ENCODE measurements around the gene TMEM258. TPM values are rescaled to one million over a fixed set of nuclear protein-coding genes. Genes with fewer than 3 reads are reported as not detected.

The TMEM258 gene
- total RNA-seq, 1 donor from 2014 or later, result 71.4 TPM

DNA sequence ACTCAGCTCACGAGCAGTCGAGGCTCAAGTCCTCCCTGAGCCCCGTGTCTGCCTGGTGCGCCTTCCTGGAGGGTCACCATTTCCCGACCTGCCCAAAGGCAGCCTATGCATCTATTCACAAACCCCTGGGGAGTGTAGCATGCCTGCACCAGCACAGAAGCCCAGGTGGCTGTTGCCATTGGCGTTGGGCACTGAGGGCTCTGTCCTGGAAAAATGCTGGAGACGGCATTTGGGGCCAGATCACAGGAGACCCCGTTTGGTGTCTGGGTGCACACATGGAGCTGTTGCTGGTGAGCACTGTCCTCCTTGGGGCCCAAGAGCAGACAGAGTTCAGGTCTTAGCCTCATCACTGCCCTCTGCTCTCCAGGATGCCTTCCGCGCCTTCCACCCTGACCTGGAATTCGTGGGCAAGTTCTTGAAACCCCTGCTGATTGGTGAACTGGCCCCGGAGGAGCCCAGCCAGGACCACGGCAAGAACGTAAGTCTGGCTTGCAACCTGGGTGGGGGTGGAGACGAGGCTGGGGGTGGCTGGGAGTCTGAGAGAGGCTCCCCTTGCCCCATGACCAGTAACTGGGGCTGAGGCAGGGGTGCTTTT, 45.1 kb upstream of the TMEM258 start:
- Mint-ChIP-seq H3K27ac (no peak overlapping the region), H3K36me3 (peaks cover 51% of the 10 kb centered on the region), H3K4me1 (peaks cover 29% of the 10 kb centered on the region), H3K9me3 (no peaks in the 10 kb centered on the region), H3K4me3 (no peak overlapping the region), H3K27me3 (ENCODE audit: insufficient read depth, low read depth) (peaks cover 2% of the 10 kb centered on the region)
- DNase-seq (ENCODE audit: low spot score), result no peak
- H2AFZ ChIP-seq (replicated peaks), result no peak overlapping the region
- H3K9ac ChIP-seq, result no peak overlapping the region
- peaks cover 11% of the 10 kb centered on the region for H3K4me1 ChIP-seq
- peaks cover 17% of the 10 kb centered on the region for H3K36me3 ChIP-seq
- H3K79me2 ChIP-seq (ENCODE audit: low read depth), result peaks cover 83% of the 10 kb centered on the region
- H3K27ac ChIP-seq, result no peak overlapping the region
- no peak for TF ChIP-seq EZH2 (IDR thresholded peaks at IDR 0.05)
- TF ChIP-seq EZH2phosphoT487 (IDR thresholded peaks at IDR 0.05), result no peak
- TF ChIP-seq, protein P1, sequence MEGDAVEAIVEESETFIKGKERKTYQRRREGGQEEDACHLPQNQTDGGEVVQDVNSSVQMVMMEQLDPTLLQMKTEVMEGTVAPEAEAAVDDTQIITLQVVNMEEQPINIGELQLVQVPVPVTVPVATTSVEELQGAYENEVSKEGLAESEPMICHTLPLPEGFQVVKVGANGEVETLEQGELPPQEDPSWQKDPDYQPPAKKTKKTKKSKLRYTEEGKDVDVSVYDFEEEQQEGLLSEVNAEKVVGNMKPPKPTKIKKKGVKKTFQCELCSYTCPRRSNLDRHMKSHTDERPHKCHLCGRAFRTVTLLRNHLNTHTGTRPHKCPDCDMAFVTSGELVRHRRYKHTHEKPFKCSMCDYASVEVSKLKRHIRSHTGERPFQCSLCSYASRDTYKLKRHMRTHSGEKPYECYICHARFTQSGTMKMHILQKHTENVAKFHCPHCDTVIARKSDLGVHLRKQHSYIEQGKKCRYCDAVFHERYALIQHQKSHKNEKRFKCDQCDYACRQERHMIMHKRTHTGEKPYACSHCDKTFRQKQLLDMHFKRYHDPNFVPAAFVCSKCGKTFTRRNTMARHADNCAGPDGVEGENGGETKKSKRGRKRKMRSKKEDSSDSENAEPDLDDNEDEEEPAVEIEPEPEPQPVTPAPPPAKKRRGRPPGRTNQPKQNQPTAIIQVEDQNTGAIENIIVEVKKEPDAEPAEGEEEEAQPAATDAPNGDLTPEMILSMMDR (IDR thresholded peaks at IDR 0.05), result no peak
- no peak overlapping the region for H3K4me3 ChIP-seq
- no peaks in the 10 kb centered on the region for H3K27me3 ChIP-seq
- no peaks in the 10 kb centered on the region for H3F3A ChIP-seq (ENCODE audit: low read depth)
- H3K4me2 ChIP-seq, result no peak overlapping the region
- no peaks in the 10 kb centered on the region for H3K9me3 ChIP-seq (ENCODE audit: low read depth)
- H4K20me1 ChIP-seq (ENCODE audit: low read depth), result peaks cover 85% of the 10 kb centered on the region

DNA sequence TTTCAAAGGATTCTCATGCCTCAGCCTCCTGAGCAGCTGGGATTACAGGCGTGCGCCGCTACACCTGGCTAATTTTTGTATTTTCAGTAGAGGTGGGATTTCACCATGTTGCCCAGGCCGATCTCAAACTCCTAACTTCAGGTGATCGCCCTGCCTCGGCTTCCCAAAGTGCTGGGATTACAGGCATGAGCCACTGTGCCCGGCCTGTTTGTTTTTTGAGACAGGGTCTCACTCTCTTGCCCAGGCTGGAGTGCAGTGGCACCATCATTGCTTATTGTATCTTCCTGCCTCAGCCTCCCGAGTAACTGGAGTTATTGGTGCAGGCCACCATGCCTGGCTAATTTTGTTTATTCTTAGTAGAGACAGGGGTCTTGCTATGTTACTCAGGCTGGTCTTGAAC, 43.8 kb upstream of the TMEM258 start:
- Histone ChIP-seq H2AFZ (replicated peaks) (no peak overlapping the region), H3K9ac (no peak overlapping the region), H3K9me3 (ENCODE audit: low read depth) (no peaks in the 10 kb centered on the region), H3K36me3 (peaks cover 13% of the 10 kb centered on the region), H3K79me2 (ENCODE audit: low read depth) (peaks cover 87% of the 10 kb centered on the region), H3F3A (ENCODE audit: low read depth) (peaks cover 11% of the 10 kb centered on the region), H3K27me3 (no peaks in the 10 kb centered on the region), H3K4me3 (no peak overlapping the region), H3K27ac (no peak overlapping the region), H3K4me2 (no peak overlapping the region), H4K20me1 (ENCODE audit: low read depth) (peaks cover 98% of the 10 kb centered on the region), H3K4me1 (peaks cover 19% of the 10 kb centered on the region)
- DNase-seq (ENCODE audit: low spot score), result no peak
- Mint-ChIP-seq H3K9me3 (no peaks in the 10 kb centered on the region), H3K4me3 (no peak overlapping the region), H3K27ac (no peak overlapping the region), H3K4me1 (peaks cover 39% of the 10 kb centered on the region), H3K27me3 (ENCODE audit: insufficient read depth, low read depth) (peaks cover 2% of the 10 kb centered on the region), H3K36me3 (peaks cover 42% of the 10 kb centered on the region)
- TF ChIP-seq, protein P1 (IDR thresholded peaks at IDR 0.05), result no peak
- no peak for TF ChIP-seq EZH2phosphoT487 (IDR thresholded peaks at IDR 0.05)
- no peak for TF ChIP-seq EZH2 (IDR thresholded peaks at IDR 0.05)

DNA sequence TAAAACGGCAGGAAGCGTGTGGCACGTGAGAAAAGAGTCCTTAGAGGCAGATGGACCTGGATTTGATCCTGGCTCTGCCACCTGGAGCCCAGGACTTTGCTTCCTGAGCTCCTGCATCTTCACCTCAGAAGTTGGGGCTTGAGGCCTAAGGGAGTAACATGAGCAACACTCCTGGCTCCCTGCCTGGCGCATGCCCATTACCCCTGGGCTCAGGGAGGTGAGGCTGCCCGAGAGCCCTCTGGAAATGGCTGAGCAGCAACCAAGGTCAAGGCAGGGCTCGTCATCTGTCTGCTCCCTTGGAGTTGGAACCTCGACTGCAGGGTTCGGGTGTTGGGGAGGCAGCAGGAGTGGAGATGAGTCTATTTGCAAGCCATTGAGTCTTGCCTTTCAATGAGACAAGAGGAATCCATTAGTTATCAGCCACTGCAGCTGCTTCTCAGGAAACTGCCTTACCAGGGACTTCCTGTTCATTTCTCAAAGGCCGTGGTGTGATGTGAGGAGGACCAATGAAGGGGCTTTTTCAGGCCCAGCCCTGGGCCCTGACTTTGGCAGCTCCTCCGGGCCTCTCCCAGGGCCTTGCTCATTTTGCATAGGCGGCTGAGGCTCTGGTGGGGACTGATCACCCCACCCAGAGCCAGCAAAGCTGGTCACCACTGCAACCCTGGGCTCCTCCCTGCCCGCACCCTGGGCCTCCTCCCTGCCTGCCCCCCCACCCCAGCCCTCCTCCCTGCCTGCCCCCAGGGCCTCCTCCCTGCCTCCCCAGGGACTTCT, 42.1 kb upstream of the TMEM258 start:
- H3F3A ChIP-seq (ENCODE audit: low read depth), result peaks cover 18% of the 10 kb centered on the region
- peaks cover 31% of the 10 kb centered on the region for H3K36me3 Mint-ChIP-seq
- H4K20me1 ChIP-seq (ENCODE audit: low read depth), result peaks cover 100% of the 10 kb centered on the region
- H3K4me1 Mint-ChIP-seq, result peaks cover 54% of the 10 kb centered on the region
- H3K9me3 ChIP-seq (ENCODE audit: low read depth), result no peaks in the 10 kb centered on the region
- H3K27ac Mint-ChIP-seq, result peak overlapping the region; percentile 37
- H3K79me2 ChIP-seq (ENCODE audit: low read depth), result peaks cover 98% of the 10 kb centered on the region
- H3K27ac ChIP-seq, result peak overlapping the region; percentile 55
- H3K4me3 ChIP-seq, result no peak overlapping the region
- peak overlapping the region; percentile 19 for H3K4me2 ChIP-seq
- TF ChIP-seq EZH2 (IDR thresholded peaks at IDR 0.05) (no peak), EZH2phosphoT487 (IDR thresholded peaks at IDR 0.05) (no peak)
- TF ChIP-seq, protein P1 (IDR thresholded peaks at IDR 0.05), result no peak
- H3K27me3 Mint-ChIP-seq (ENCODE audit: insufficient read depth, low read depth), result no peaks in the 10 kb centered on the region
- H3K4me3 Mint-ChIP-seq, result no peak overlapping the region
- no peak for DNase-seq (ENCODE audit: low spot score)
- H3K4me1 ChIP-seq, result peaks cover 35% of the 10 kb centered on the region
- H3K9me3 Mint-ChIP-seq, result no peaks in the 10 kb centered on the region
- peaks cover 1% of the 10 kb centered on the region for H3K36me3 ChIP-seq
- H2AFZ ChIP-seq (replicated peaks), result no peak overlapping the region
- no peaks in the 10 kb centered on the region for H3K27me3 ChIP-seq
- no peak overlapping the region for H3K9ac ChIP-seq

Data from neural progenitor cell (in vitro differentiated cells).